ENCODE data around the gene LRRC15. TPM values are rescaled to one million over a fixed set of nuclear protein-coding genes. Genes with fewer than 3 reads are reported as not detected.

The LRRC15 gene
- total RNA-seq (0.33 TPM), polyA plus RNA-seq (0.55 TPM)
- long read RNA-seq, donor 1 = 0 reads
- long read RNA-seq, donor 2 = 0 reads
- long read RNA-seq, donor 3, partial matches to known transcripts = 0 of 1 reads
- long read RNA-seq, donor 3, other reads (novel, unspliced or antisense) = 0 of 1 reads
- long read RNA-seq, donor 4 = 0 reads
- long read RNA-seq, donor 5 = 0 reads
- long read RNA-seq, donor 6 = 0 reads
- long read RNA-seq, donor 7 = 0 reads
- long read RNA-seq, donor 8 = 0 reads
- long read RNA-seq, donor 9 = 0 reads
- long read RNA-seq, donor 10 = 0 reads

DNA sequence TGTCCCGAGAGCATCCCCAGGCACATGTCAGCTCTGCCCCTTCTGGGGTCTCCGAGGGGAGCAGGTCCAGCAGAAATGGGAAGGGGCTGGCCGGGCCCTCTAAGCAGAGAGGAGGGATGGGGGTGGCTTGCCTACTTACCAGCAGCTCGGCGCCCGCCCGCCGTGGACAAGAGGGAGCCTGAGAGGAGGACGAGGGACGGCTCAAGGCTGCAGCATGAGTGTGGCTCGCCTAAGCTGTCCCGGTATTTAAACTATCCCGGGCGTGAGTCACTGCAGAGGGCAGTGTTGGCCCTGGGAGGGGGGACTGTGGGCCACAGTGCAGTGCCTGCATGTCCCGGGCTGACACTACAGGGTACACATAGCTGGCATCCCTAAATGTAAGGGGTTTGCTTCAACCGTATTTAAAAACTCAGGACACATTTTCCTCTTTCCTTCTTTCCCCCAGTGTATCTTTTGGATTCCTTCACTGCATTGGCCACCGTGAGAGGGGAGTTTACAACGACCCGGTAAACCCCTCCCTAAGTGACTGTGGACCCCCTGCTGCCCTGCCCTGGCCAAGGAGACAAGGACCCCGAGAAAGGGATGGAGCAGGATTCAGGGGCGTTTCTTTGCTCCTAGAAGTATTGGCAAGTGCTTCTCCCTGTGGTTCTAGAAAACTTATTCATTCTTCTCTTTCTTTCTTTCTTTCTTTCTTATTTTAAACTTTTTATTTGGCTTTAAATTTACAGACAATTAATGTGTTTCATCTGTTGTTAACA lies at the start of gene LRRC15:
LRRC15 (minus strand) TSS at position 222 of the 758 bp plus-strand sequence. CDS start 8,700 bp downstream, outside the sequence.
- WGBS = 37% methylated on average over 21 of the region's 21 CpGs
- Histone ChIP-seq H3K27me3 (ENCODE audit: control insufficient read depth in 2 of 2, insufficient read depth in 1 of 2, low read length in 1 of 2) (peaks cover 3 to 66% of the 10 kb centered on the region in 2 donors), H3K36me3 (ENCODE audit: control insufficient read depth in 2 of 2, insufficient read depth in 2 of 2, low read length in 1 of 2) (no peaks in the 10 kb centered on the region), H3K4me3 (ENCODE audit: low read length in 2 of 2) (no peak within 1 kb of the TSS), H3K27ac (ENCODE audit: low read depth in 1 of 2, low read length in 1 of 2) (no peak within 1 kb of the TSS), H3K9me3 (ENCODE audit: control insufficient read depth in 2 of 2, insufficient read depth in 1 of 2, low read length in 1 of 2) (peaks cover 1 to 3% of the 10 kb centered on the region in 2 donors), H3K4me1 (ENCODE audit: control insufficient read depth in 2 of 2, insufficient read depth in 2 of 2, low read length in 2 of 2) (peaks cover 0 to 9% of the 10 kb centered on the region in 2 donors)
- DNase-seq (ENCODE audit: low read depth in 6 of 9, low spot score in 9 of 9) = no peak

DNA sequence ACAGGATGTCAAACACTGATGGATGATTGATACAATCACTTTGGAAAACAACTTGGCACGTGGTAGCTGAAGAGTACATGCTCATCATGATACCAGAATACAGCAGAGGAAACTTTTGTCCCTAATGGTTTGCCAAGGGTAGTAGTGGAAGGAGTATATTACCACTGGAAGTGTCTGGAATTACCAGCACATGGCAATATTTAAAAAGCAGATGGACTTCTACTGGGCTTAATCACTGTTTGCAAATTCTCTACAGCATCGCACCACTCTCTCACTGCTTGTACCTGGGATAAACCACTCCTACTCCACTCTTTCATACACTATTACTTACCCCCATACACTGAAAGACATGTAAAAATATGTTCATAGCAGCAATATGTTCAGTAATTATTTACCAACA lies 49.1 kb upstream of the LRRC15 start:
- Histone ChIP-seq H3K36me3 (ENCODE audit: control insufficient read depth in 2 of 2, insufficient read depth in 2 of 2, low read length in 1 of 2) (peaks cover 0 to 17% of the 10 kb centered on the region in 2 donors), H3K27me3 (ENCODE audit: control insufficient read depth in 2 of 2, insufficient read depth in 1 of 2, low read length in 1 of 2) (no peaks in the 10 kb centered on the region), H3K27ac (ENCODE audit: low read depth in 1 of 2, low read length in 1 of 2) (no peak overlapping the region), H3K4me1 (ENCODE audit: control insufficient read depth in 2 of 2, insufficient read depth in 2 of 2, low read length in 2 of 2) (no peaks in the 10 kb centered on the region), H3K4me3 (ENCODE audit: low read length in 2 of 2) (no peak overlapping the region), H3K9me3 (ENCODE audit: control insufficient read depth in 2 of 2, insufficient read depth in 1 of 2, low read length in 1 of 2) (no peaks in the 10 kb centered on the region)
- 97% methylated on average over 2 of the region's 2 CpGs for WGBS
- no peak for DNase-seq (ENCODE audit: low read depth in 6 of 9, low spot score in 9 of 9)

DNA sequence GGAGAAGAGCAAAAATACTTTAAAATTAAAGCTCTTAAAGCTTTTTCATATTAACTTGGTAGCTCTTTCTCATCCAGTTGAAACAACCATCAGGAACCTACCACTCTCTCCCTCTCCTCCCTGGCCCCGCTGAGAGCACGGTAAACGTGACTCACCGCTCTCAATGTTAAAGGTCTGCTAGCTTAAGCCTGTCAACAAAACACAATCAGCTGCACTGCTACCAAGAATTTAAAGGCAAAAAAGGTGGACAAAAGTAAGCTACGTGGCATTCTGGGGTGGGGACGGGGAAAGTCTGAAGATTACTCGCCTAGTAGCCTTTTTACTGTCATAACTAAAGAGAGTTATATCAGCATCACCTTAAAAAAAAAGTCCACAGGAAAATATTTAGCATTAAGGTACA lies 37.9 kb upstream of the LRRC15 start:
- H3K36me3 ChIP-seq (ENCODE audit: control insufficient read depth in 2 of 2, insufficient read depth in 2 of 2, low read length in 1 of 2) = peaks cover 0 to 18% of the 10 kb centered on the region in 2 donors
- no peak for DNase-seq (ENCODE audit: low read depth in 6 of 9, low spot score in 9 of 9)
- H3K4me1 ChIP-seq (ENCODE audit: control insufficient read depth in 2 of 2, insufficient read depth in 2 of 2, low read length in 2 of 2) = no peaks in the 10 kb centered on the region
- no peaks in the 10 kb centered on the region for H3K27me3 ChIP-seq (ENCODE audit: control insufficient read depth in 2 of 2, insufficient read depth in 1 of 2, low read length in 1 of 2)
- no peaks in the 10 kb centered on the region for H3K9me3 ChIP-seq (ENCODE audit: control insufficient read depth in 2 of 2, insufficient read depth in 1 of 2, low read length in 1 of 2)
- no peak overlapping the region for H3K27ac ChIP-seq (ENCODE audit: low read depth in 1 of 2, low read length in 1 of 2)
- 98% methylated on average over 7 of the region's 7 CpGs for WGBS
- no peak overlapping the region for H3K4me3 ChIP-seq (ENCODE audit: low read length in 2 of 2)

DNA sequence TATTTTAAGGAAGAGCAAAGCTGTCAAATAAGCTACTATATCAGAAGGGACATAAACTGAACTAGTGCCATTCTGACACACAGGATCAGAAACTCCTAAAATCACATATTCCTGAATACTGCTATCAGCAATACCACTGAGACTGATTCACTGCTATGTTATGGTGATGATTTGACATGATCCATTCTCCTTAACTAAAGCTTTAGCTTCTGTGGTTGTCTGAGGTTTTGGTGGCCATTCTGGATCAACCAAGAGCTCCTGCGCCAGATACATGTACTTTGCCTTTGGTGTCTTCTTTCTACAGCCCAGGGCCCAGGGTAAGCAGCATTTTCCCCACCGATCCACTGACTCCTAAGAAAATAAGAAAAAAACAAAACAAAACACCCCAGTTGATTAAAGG lies 36.2 kb upstream of the LRRC15 start:
- over 99% methylated on average over 2 of the region's 2 CpGs for WGBS
- Histone ChIP-seq H3K9me3 (ENCODE audit: control insufficient read depth in 2 of 2, insufficient read depth in 1 of 2, low read length in 1 of 2) (no peaks in the 10 kb centered on the region), H3K36me3 (ENCODE audit: control insufficient read depth in 2 of 2, insufficient read depth in 2 of 2, low read length in 1 of 2) (peaks cover 0 to 11% of the 10 kb centered on the region in 2 donors), H3K4me3 (ENCODE audit: low read length in 2 of 2) (no peak overlapping the region), H3K27ac (ENCODE audit: low read depth in 1 of 2, low read length in 1 of 2) (no peak overlapping the region), H3K27me3 (ENCODE audit: control insufficient read depth in 2 of 2, insufficient read depth in 1 of 2, low read length in 1 of 2) (no peaks in the 10 kb centered on the region), H3K4me1 (ENCODE audit: control insufficient read depth in 2 of 2, insufficient read depth in 2 of 2, low read length in 2 of 2) (no peaks in the 10 kb centered on the region)
- DNase-seq (ENCODE audit: low read depth in 6 of 9, low spot score in 9 of 9) = no peak

DNA sequence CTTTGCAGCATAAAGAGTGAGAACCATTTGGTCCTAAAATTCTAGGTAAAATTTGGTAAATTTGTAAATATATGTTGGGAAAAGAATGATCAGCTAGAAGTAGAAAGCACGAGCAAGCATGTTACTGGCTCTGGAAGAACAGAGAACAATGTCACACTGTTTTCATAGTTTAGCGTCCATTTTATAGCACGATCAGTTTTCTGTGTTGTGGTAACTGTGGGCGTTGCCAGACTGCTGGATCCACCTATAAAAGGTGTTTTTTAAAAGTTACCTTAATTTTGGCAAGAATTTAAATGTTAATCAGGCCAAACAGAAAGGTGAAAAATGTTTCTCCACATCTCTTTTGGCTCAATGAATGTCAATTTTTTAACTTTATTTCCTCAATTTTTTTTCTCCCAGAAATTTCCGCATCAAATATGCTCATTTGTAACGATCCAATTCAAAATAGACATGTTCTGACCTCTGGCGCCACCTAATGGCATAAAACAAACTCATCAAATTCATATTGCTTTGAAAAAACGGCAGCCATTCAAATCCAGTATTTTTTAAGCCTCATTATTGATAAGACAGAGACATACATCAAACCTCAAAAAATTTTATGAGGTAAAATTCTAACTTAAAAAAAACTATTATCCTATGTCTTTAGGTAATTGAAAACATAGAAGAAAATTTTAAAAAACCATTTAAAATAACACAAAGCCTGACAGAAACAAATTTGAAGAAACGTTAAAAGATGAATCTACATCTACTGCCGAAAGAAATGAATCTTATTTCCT lies 35.0 kb upstream of the LRRC15 start:
- whole genome bisulfite sequencing = 59% methylated on average over 10 of the region's 10 CpGs
- H3K4me3 ChIP-seq (ENCODE audit: low read length in 2 of 2) = no peak overlapping the region
- peaks cover 5 to 6% of the 10 kb centered on the region in 2 donors for H3K4me1 ChIP-seq (ENCODE audit: control insufficient read depth in 2 of 2, insufficient read depth in 2 of 2, low read length in 2 of 2)
- H3K9me3 ChIP-seq (ENCODE audit: control insufficient read depth in 2 of 2, insufficient read depth in 1 of 2, low read length in 1 of 2) = no peaks in the 10 kb centered on the region
- DNase-seq (ENCODE audit: low read depth in 6 of 9, low spot score in 9 of 9) = peak in 5 of 9 donors; percentile 28 to 70 (median 54)
- no peaks in the 10 kb centered on the region for H3K27me3 ChIP-seq (ENCODE audit: control insufficient read depth in 2 of 2, insufficient read depth in 1 of 2, low read length in 1 of 2)
- H3K36me3 ChIP-seq (ENCODE audit: control insufficient read depth in 2 of 2, insufficient read depth in 2 of 2, low read length in 1 of 2) = peaks cover 0 to 9% of the 10 kb centered on the region in 2 donors
- no peak overlapping the region for H3K27ac ChIP-seq (ENCODE audit: low read depth in 1 of 2, low read length in 1 of 2)

DNA sequence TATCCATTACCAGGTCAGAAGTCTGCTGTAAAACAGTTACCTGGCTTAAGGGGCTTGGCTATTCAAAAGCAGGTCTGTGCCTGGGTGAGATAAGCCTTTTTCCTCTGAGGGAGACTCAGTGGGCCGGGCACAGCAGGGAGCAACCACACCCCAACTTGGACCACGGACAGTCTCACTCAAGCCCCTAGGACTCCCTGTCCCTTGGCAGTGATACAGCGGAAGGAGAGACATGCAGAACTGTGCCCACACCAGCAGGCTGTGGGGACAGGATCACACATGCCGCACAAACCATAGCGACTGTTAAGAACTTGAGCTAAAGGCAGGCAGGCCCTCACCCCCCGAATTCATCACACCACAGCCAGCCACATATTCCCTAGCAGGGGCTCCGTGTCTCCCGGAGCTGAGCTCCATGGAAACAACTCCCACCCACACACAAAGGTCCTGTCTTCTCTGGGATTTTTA lies 32.4 kb upstream of the LRRC15 start:
- 97% methylated on average over 8 of the region's 8 CpGs for WGBS
- no peak for DNase-seq (ENCODE audit: low read depth in 6 of 9, low spot score in 9 of 9)
- no peak overlapping the region for H3K27ac ChIP-seq (ENCODE audit: low read depth in 1 of 2, low read length in 1 of 2)
- H3K4me3 ChIP-seq (ENCODE audit: low read length in 2 of 2) = no peak overlapping the region
- H3K36me3 ChIP-seq (ENCODE audit: control insufficient read depth in 2 of 2, insufficient read depth in 2 of 2, low read length in 1 of 2) = peaks cover 0 to 4% of the 10 kb centered on the region in 2 donors
- peaks cover 17 to 23% of the 10 kb centered on the region in 2 donors for H3K27me3 ChIP-seq (ENCODE audit: control insufficient read depth in 2 of 2, insufficient read depth in 1 of 2, low read length in 1 of 2)
- H3K9me3 ChIP-seq (ENCODE audit: control insufficient read depth in 2 of 2, insufficient read depth in 1 of 2, low read length in 1 of 2) = no peaks in the 10 kb centered on the region
- H3K4me1 ChIP-seq (ENCODE audit: control insufficient read depth in 2 of 2, insufficient read depth in 2 of 2, low read length in 2 of 2) = peaks cover 19 to 25% of the 10 kb centered on the region in 2 donors

DNA sequence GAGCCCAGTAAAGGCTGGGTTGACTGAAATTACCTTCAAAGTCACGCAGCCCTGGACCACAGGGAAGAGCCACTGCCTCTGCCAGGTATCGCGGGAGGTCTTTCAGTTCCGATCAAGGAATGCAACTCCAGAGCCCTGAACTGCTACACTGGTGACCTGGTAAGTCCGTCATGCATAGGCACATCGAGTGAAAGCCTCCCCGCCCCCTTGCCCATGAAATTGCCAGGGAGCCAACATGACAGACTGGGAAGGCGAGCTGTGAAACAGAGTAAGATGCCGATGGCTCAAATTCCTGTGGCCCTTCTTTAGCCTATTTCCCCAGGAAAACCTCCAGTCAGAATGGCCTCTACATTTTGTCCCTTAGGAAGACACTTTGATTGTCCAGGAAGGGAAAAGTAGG lies 31.8 kb upstream of the LRRC15 start:
- Histone ChIP-seq H3K9me3 (ENCODE audit: control insufficient read depth in 2 of 2, insufficient read depth in 1 of 2, low read length in 1 of 2) (no peaks in the 10 kb centered on the region), H3K4me1 (ENCODE audit: control insufficient read depth in 2 of 2, insufficient read depth in 2 of 2, low read length in 2 of 2) (peaks cover 24 to 31% of the 10 kb centered on the region in 2 donors), H3K27ac (ENCODE audit: low read depth in 1 of 2, low read length in 1 of 2) (no peak overlapping the region), H3K4me3 (ENCODE audit: low read length in 2 of 2) (no peak overlapping the region), H3K27me3 (ENCODE audit: control insufficient read depth in 2 of 2, insufficient read depth in 1 of 2, low read length in 1 of 2) (peaks cover 22 to 28% of the 10 kb centered on the region in 2 donors), H3K36me3 (ENCODE audit: control insufficient read depth in 2 of 2, insufficient read depth in 2 of 2, low read length in 1 of 2) (peaks cover 0 to 4% of the 10 kb centered on the region in 2 donors)
- 95% methylated on average over 9 of the region's 9 CpGs for WGBS
- no peak for DNase-seq (ENCODE audit: low read depth in 6 of 9, low spot score in 9 of 9)

DNA sequence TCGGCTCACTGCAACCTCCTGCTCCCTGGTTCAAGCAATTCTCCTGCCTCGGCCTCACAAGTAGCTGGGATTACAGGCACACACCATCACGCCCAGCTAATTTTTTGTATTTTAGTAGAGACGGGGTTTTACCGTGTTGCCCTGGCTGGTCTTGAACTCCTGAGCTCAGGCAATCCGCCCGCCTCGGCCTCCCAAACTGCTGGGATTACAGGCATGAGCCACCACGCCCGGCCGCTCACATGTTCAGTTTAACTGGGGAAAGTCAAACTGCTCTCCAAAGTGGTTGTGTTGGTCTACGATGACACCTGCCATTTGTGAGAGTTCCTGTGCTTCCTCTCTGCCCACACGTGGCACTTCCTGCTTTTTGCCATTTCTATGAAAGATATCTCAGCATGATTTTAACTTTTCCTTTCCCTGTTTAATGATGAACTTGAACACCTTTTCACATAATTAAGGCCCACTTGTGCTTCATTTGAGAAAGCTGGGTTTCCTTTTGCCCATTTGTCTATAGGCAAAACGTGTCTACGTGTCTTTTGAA lies 30.4 kb upstream of the LRRC15 start:
- Histone ChIP-seq H3K9me3 (ENCODE audit: control insufficient read depth in 2 of 2, insufficient read depth in 1 of 2, low read length in 1 of 2) (no peaks in the 10 kb centered on the region), H3K36me3 (ENCODE audit: control insufficient read depth in 2 of 2, insufficient read depth in 2 of 2, low read length in 1 of 2) (no peaks in the 10 kb centered on the region), H3K4me1 (ENCODE audit: control insufficient read depth in 2 of 2, insufficient read depth in 2 of 2, low read length in 2 of 2) (peaks cover 24 to 45% of the 10 kb centered on the region in 2 donors), H3K4me3 (ENCODE audit: low read length in 2 of 2) (no peak overlapping the region), H3K27me3 (ENCODE audit: control insufficient read depth in 2 of 2, insufficient read depth in 1 of 2, low read length in 1 of 2) (peaks cover 24 to 39% of the 10 kb centered on the region in 2 donors), H3K27ac (ENCODE audit: low read depth in 1 of 2, low read length in 1 of 2) (no peak overlapping the region)
- DNase-seq (ENCODE audit: low read depth in 6 of 9, low spot score in 9 of 9) = peak in 1 of 9 donors; percentile 34
- 70% methylated on average over 15 of the region's 15 CpGs for WGBS
